Effector CD4-positive, alpha-beta T cell (primary cell): ENCODE measurements around the gene IQGAP1.
A peak's percentile ranks its signal among the peaks of the same experiment; 100 is the strongest.
"Not testable (repeated sequence)": the region's sequence is repeated elsewhere in the genome, so short reads cannot be mapped to it uniquely, and the experiment has no call there.

ENCODE experiments used
- DNase-seq: peaks from one replicate; pipeline ENCODE4 v3.0.0-alpha.2; 2020
- total RNA-seq: gene quantifications from one replicate; lab custom pipeline; 2026; lab: John Stamatoyannopoulos, UW

IQGAP1 gene, protein sequence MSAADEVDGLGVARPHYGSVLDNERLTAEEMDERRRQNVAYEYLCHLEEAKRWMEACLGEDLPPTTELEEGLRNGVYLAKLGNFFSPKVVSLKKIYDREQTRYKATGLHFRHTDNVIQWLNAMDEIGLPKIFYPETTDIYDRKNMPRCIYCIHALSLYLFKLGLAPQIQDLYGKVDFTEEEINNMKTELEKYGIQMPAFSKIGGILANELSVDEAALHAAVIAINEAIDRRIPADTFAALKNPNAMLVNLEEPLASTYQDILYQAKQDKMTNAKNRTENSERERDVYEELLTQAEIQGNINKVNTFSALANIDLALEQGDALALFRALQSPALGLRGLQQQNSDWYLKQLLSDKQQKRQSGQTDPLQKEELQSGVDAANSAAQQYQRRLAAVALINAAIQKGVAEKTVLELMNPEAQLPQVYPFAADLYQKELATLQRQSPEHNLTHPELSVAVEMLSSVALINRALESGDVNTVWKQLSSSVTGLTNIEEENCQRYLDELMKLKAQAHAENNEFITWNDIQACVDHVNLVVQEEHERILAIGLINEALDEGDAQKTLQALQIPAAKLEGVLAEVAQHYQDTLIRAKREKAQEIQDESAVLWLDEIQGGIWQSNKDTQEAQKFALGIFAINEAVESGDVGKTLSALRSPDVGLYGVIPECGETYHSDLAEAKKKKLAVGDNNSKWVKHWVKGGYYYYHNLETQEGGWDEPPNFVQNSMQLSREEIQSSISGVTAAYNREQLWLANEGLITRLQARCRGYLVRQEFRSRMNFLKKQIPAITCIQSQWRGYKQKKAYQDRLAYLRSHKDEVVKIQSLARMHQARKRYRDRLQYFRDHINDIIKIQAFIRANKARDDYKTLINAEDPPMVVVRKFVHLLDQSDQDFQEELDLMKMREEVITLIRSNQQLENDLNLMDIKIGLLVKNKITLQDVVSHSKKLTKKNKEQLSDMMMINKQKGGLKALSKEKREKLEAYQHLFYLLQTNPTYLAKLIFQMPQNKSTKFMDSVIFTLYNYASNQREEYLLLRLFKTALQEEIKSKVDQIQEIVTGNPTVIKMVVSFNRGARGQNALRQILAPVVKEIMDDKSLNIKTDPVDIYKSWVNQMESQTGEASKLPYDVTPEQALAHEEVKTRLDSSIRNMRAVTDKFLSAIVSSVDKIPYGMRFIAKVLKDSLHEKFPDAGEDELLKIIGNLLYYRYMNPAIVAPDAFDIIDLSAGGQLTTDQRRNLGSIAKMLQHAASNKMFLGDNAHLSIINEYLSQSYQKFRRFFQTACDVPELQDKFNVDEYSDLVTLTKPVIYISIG (N-terminal part only)
- total RNA-seq, result 317 reads per million, percentile 96 among the genes with 10 or more reads in this experiment

- peak; percentile 90 for DNase-seq
These were observed at the start of gene IQGAP1 for GRCh38 chr15:90387534-90388461. IQGAP1 (plus strand) TSS chr15:90388242; CDS start chr15:90388342, 100 bp downstream.

GRCh38 chr15:90338532-90338931 is 49.5 kb upstream of the IQGAP1 start:
- no peak for DNase-seq

- no peak for DNase-seq
These were observed 47.7 kb upstream of the IQGAP1 start for GRCh38 chr15:90340345-90340744.

- DNase-seq, result no peak
These were observed 44.7 kb upstream of the IQGAP1 start for GRCh38 chr15:90343302-90343790.

- DNase-seq, result no peak
These were observed 43.4 kb upstream of the IQGAP1 start for GRCh38 chr15:90344662-90345061.

- DNase-seq, result no peak
These were observed 42.2 kb upstream of the IQGAP1 start for GRCh38 chr15:90345857-90346256.

GRCh38 chr15:90347431-90348065 is 40.5 kb upstream of the IQGAP1 start:
- not testable (repeated sequence) for DNase-seq

GRCh38 chr15:90348456-90348855 is 39.6 kb upstream of the IQGAP1 start:
- DNase-seq, result no peak

- DNase-seq, result no peak
These were observed 39.0 kb upstream of the IQGAP1 start for GRCh38 chr15:90349072-90349471.

- no peak for DNase-seq
These were observed 38.2 kb upstream of the IQGAP1 start for GRCh38 chr15:90349821-90350220.

- DNase-seq, result no peak
These were observed 36.4 kb upstream of the IQGAP1 start for GRCh38 chr15:90351479-90352106.

- peak; percentile 90 for DNase-seq
These were observed 35.7 kb upstream of the IQGAP1 start, which contains the start of gene ZNF774 for GRCh38 chr15:90352107-90352893. ZNF774 (plus strand) TSS chr15:90352284; CDS start chr15:90354661, 2,377 bp downstream.

- no peak for DNase-seq
These were observed 33.1 kb upstream of the IQGAP1 start for GRCh38 chr15:90354986-90355385.

DNA sequence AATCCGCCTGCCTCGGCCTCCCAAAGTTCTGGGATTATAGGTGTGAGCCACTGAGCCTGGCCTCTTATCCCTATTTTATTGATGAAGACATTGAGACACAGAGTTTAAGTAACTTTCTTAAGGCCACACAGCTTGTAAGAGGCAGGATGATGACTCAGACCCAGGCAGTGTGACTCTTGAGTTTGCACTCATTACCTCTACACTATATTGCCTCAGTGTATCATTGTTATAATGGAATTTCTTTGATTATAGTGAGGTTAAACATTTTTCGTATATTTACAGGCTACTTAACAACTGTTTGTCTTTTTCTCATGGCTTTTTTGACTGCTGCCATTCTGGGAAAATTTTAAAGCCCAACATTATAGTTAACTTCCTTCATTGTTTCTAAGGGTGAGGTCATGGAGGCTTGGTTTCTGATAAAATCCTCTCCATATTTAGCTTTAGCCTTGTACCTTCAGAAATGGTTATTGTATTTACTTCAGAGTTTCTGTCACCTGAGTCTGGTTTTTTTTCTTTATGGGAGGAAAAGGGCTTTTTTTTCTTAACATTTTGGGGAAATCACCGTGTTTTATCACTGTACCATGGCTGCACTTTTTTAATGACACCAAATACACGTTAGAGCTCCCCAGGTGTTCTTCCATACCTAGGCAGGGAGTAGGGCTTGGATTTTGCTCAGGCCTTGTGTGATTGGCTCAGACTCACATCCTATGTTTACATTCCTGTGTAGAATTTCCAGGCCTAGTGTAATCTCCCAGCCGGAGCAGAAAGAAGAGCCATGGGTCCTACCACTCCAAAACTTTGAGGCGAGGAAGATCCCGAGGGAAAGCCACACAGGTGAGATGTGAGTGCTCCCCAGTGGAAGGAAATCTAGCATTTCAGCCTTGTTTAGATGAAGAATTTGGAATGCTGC is 29.7 kb upstream of the IQGAP1 start:
- DNase-seq, result no peak

DNA sequence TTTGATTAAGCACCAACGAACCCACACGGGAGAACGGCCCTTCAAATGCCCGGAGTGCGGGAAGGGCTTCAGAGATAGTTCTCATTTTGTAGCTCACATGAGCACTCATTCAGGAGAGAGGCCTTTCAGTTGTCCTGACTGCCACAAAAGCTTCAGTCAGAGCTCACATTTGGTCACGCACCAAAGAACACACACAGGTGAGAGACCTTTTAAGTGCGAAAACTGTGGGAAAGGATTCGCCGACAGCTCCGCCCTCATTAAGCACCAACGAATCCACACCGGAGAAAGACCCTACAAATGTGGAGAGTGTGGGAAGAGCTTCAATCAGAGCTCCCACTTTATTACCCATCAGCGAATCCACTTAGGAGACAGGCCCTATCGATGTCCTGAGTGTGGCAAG is 27.3 kb upstream of the IQGAP1 start:
- DNase-seq, result no peak

DNA sequence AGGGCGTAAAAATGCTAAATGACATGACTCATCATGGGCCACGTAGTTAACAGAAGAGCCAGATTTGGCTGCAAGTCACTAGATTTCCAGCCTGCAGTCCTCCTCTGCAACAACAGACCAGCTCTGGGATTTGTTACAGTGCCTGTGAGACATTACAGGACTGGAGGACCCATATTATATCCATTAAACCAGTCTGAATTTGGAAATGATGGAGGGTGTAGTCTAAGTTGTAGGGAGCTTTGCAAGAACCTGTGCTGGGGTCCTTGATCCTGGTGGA is 25.2 kb upstream of the IQGAP1 start:
- no peak for DNase-seq

- DNase-seq, result no peak
These were observed 23.8 kb upstream of the IQGAP1 start for GRCh38 chr15:90364251-90364650.

- no peak for DNase-seq
These were observed 22.5 kb upstream of the IQGAP1 start for GRCh38 chr15:90365414-90366055.
